GM12874 (cell line): ENCODE measurements around the gene MTR.

ENCODE experiments used
- CTCF ChIP-seq: IDR thresholded peaks from 2 replicates; pipeline ENCODE4 v1.5.1; 2011; ENCODE audit warnings: low read depth, mild to moderate bottlenecking, control low read depth, low read length, moderate library complexity; ENCODE audit not compliant: insufficient read depth

MTR gene

GRCh38 chr1:236904892-236905741, 110.0 kb downstream of the MTR start:
- no peak for TF ChIP-seq CTCF

GRCh38 chr1:236907205-236907604, 112.1 kb downstream of the MTR start:
- no peak for TF ChIP-seq CTCF

- TF ChIP-seq CTCF: no peak
Observed at GRCh38 chr1:236908669-236909068, 113.6 kb downstream of the MTR start.

- no peak for TF ChIP-seq CTCF
Observed at GRCh38 chr1:236913371-236914037, 118.4 kb downstream of the MTR start.

- TF ChIP-seq CTCF: no peak
Observed at GRCh38 chr1:236914375-236914774, 119.3 kb downstream of the MTR start.

- no peak for TF ChIP-seq CTCF
Observed at GRCh38 chr1:236916131-236916800, 121.2 kb downstream of the MTR start.

GRCh38 chr1:236917448-236917847, 122.4 kb downstream of the MTR start:
- no peak for TF ChIP-seq CTCF
